Activated effector memory CD4-positive, alpha-beta T cell treated with Interleukin-2 at 50 U/mL for 16 hours (primary cell): ENCODE data around the gene FRAT2.
"Not testable (repeated sequence)": the region's sequence is repeated elsewhere in the genome, so short reads cannot be mapped to it uniquely, and the experiment has no call there.

Experiments used
- DNase-seq: peaks from one replicate; pipeline ENCODE4 v3.0.0-alpha.2; 2020

FRAT2 gene

DNA sequence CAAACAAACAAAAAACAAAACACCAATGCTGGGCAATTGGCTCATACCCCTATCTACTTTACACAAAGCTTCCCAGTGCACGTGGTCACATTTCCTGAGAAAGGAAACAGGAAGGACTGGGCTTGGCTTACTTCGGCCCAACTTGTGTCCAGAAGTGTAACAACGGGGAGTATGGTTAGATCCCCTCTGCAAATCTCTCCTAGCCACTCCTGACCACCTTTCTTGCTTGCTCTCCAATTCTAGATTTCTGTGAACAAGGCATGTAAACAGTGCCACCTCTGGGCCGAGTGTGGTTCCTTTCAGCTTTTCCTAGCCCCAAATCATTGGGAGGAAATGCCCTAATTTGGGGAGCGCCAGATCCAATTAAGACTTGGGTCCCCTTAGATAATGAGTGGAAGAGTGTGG, 21.0 kb upstream of the FRAT2 start:
- no peak for DNase-seq

DNA sequence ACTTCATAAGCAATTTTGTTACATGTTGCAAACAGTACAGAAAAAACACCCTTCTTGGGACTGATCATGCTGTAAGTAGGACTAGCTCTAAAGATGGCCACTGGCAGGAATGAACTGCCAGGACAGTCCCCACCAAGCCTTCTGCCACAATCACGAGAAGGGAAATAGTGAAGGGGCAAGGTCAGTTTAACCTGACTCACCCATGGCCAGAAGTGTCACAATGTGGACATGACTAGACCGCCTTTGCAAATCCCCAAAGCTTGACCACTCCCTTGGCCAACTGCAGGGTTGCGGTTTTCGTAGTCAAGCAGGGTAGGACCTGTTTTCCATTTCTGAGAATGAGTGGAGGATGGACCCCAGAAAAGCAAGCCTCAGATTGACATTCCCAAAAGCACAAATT, 19.4 kb upstream of the FRAT2 start:
- DNase-seq, result no peak

DNA sequence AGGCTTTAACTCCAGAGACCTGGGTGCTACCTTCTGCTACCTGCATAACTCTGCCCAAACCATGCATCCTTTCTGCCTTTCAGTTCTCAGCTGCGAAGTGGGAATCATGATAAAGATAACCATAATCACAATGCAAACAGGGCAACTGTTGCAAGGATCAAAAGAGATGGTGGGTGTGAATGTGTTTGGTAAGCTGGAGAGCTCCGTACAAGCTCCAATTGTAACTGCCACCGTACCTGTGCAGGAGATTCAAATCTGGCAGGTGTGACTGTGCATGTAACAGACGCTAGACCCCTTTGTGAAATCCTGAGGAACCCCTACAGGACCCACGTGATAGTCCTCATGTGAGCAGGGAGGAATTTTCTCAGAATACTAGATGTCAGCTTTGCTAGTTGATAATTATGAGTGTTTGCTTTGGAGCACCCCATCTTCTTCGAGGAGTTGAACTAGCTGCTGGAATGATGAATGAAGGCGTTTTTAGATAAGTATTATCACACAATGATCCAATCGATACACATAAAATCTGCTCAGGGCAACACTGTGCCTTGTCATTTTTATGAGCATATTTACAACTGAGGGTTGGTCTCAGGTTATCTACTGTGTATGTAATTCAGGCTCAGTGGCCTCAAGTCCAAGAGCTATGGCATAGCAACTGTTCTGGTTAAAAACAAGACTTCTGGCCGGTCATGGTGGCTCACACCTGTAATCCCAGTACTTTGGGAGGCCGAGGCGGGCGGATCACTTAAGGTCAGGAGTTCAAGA, 15.4 kb upstream of the FRAT2 start:
- DNase-seq, result no peak

GRCh38 chr10:97347317-97347716, 12.8 kb upstream of the FRAT2 start:
- no peak for DNase-seq

DNA sequence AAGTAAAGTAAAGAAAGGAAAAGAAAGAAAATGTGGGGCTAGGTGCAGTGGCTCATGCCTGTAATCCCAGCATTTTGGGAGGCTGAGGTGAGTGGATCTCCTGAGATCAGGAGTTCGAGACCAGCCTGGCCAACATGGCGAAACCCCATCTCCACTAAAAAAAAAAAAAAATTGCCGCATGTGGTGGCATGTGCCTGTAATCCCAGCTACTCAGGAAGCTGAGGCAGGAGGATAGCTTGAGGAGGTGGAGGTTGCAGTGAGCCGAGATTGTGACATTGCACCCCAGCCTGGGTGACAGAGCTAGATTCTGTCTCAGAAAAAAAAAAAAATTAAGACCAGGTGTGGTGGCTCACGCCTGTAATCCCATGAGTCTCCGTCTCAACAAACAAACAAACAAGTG, 9.1 kb upstream of the FRAT2 start:
- not testable (repeated sequence) for DNase-seq

- no peak for DNase-seq
Observed at GRCh38 chr10:97341416-97341815, 6.9 kb upstream of the FRAT2 start.

DNA sequence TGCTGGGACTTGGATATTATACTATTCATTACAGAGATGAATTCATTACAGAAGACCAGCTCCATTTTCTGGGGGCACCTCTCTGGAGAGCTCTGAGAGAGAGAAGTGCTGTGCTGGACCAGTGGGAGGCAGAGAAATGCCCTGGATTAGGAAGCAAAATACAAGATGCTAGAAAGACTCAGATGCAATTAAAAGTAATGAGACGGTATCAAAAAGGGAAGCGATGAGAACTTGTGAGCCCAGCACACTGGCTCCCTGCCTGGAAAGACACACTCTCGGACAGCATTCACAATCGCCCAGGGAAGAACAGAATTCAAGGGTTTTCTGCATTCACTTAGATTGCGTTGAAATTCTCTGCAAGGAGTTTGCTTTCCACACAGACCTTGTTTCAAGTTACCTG, 3.5 kb upstream of the FRAT2 start:
- no peak for DNase-seq

GRCh38 chr10:97336942-97337831, 2.7 kb upstream of the FRAT2 start:
- no peak for DNase-seq

DNA sequence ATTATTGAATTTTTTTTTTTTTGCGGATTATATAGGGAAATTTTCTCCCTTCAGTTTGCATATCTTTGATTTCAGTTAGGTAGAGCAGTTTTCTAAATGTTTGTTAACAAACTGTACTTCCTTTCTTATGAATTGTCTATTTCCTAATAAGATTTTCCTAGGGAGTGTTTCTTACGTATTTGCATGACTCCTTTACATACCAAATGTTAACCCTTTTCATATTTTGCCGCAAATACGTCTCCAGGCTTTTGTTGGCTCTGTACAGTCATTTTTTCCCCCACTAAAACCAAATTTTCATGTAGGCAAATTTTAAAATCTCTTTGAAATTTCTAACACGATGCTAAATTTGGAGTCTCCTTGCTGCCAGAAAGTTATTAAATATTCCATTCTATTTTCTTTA, 1.9 kb upstream of the FRAT2 start:
- DNase-seq, result no peak

- no peak for DNase-seq
Observed at GRCh38 chr10:97336006-97336405, 1.5 kb upstream of the FRAT2 start.

GRCh38 chr10:97335188-97335619, 675 bp upstream of the FRAT2 start:
- DNase-seq, result no peak

GRCh38 chr10:97333601-97334369, 744 bp downstream of the FRAT2 start:
- peak; percentile 13 for DNase-seq

GRCh38 chr10:97333351-97333600, 1.3 kb downstream of the FRAT2 start:
- no peak for DNase-seq

- no peak for DNase-seq
Observed at GRCh38 chr10:97332591-97333350, 1.8 kb downstream of the FRAT2 start.

DNA sequence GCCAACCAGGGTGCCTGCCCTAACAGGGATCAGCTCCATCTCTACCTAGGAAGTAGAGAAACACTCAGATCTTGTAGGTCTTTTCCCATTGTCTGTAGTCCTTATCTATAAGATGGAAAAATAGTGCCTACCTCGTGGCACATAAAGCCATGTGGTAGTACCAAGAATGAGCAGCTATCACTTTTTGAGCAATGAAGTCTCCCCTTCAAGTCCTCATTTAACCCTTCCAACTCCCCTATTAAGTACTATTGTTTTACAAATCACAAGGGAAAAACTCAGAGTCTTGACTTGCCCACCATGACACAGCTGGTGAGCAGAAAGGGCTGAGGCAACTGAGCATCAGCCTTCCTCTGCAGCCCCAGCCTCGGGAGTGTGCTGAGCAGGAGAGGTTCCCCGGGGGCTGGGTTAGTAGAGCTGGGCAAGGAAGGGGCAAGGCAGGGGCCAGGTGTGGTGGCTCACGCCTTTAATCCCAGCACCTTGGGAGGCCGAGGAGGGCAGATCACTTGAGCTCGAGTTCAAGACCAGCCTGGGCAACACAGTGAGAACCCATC, 3.3 kb downstream of the FRAT2 start:
- no peak for DNase-seq

DNA sequence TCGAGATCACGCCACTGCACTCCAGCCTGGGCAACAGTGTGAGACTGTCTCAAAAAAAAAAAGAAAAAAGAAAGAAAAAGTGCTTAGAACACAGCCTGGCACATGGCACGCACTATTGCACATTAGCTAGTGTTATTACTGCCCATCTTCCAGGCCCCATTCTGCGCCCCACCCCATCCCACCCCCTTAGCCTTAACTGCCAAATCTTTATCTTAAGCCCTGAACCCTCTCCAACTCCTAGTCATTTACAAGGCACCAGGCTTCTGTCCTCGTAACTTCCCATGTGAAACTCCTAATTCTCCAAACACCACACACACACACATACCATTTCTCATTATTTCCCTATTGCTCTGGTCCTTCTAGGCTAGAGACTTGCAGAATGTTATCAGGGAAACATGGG, 4.8 kb downstream of the FRAT2 start:
- DNase-seq, result no peak

- no peak for DNase-seq
Observed at GRCh38 chr10:97328646-97329453, 5.7 kb downstream of the FRAT2 start.

DNA sequence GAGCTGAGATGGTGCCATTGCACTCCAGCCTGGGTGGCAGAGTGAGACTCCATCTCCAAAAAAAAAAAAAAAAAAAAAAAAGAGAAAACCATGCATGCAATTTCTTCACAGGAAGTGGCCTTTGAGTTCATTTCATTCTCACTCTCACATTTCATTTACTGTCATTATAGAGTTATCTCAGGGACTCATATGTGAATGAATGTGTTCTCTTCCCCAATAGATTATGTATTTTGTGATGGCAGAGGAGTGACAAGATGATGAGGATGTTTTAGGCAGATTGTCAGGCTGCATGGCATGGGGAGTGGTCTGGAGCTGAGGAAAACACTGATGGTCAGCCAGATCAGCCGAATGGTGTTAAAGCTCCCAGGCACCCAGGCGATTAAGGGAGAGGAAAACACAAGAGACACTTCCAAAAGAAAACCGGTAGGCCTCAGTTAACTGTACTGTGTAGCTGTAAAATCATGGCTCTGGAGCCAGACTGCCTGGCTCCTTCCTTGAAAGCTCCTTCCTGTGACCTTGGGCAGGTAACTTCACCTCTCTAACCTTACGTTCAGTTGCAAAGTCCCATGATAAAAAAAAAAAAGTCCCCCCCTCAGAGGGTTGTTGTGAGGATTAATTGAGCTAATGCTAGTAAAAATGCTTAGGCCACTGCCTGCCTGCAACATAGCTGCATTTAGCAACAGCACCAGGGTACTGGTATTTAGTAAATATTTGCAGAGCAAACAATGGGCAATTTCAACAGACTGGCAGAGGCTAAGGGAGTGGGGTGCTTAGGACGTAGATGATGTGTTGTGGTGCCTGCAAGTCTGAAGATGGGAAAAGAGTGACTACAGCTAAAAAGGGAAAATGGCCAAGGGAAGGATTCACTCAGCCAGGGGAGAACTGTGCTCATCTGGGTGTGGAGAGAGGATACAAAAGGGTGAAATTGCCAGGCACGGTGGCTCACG, 6.9 kb downstream of the FRAT2 start:
- no peak for DNase-seq

GRCh38 chr10:97325754-97326153, 8.8 kb downstream of the FRAT2 start:
- no peak for DNase-seq

- DNase-seq, result no peak
Observed at GRCh38 chr10:97323501-97323900, 11.0 kb downstream of the FRAT2 start.

GRCh38 chr10:97321804-97322190, 12.7 kb downstream of the FRAT2 start:
- DNase-seq, result no peak
